Tibial artery (tissue), 4 donors: ENCODE measurements around the gene DUSP28.

ENCODE experiments used
- DNase-seq, 2 donors: peaks; one replicate each; pipeline ENCODE4 v3.0.0-alpha.2; 2019
- H3K27ac ChIP-seq, 2 donors: fragments of 200-600 bp; sonication (generic) in 1 of 2; 1 replicate in 1 of 2; 2 replicates in 1 of 2; pipeline ENCODE4 v1.5.1; 2018 to 2019; ENCODE audit warnings: mild to moderate bottlenecking in 1 of 2
- H3K27me3 ChIP-seq, 2 donors: fragments of 200-600 bp; sonication (generic) in 1 of 2; one replicate each; pipeline versions ENCODE4 v1.5.1 to v1.6.0; 2016 to 2019
- H3K36me3 ChIP-seq, 3 donors: fragments of 200-600 bp; sonication (generic) in 2 of 3; one replicate each; pipeline ENCODE4 v1.5.1; 2016 to 2019; ENCODE audit warnings: mild to moderate bottlenecking in 2 of 3
- H3K4me1 ChIP-seq, 4 donors: fragments of 200-600 bp; sonication (generic) in 2 of 4; 1 replicate in 3 of 4; 2 replicates in 1 of 4; pipeline ENCODE4 v1.5.1; 2016 to 2019
- H3K4me3 ChIP-seq, 2 donors: fragments of 200-600 bp; sonication (generic) in 1 of 2; 1 replicate in 1 of 2; 2 replicates in 1 of 2; pipeline ENCODE4 v1.5.1; 2018 to 2019; ENCODE audit warnings: mild to moderate bottlenecking in 2 of 2
- H3K9me3 ChIP-seq, 3 donors: fragments of 200-600 bp; sonication (generic) in 1 of 3; one replicate each; pipeline ENCODE4 v1.5.1; 2016 to 2019
- CTCF ChIP-seq, 2 experiments: fragments of 200-600 bp in 1 of 2; fragments of 450-650 bp in 1 of 2; IDR thresholded peaks; one replicate each; pipeline ENCODE4 v1.5.1; 2017 to 2019; ENCODE audit warnings: antibody characterized with exemption in 2 of 2, mild to moderate bottlenecking in 1 of 2, moderate library complexity in 1 of 2
- intact Hi-C: fragments of 100-400 bp; cut with DNase I; formaldehyde crosslinking; loops from one replicate; pipeline ENCODE4 v1.15.0; 2023; ENCODE audit warnings: low total_unique reads

Gene DUSP28

GRCh38 chr2:240539906-240540305 lies 20.3 kb upstream of the DUSP28 start:
- H3K4me1 ChIP-seq, result no peaks in the 10 kb centered on the region
- no peak overlapping the region for H3K4me3 ChIP-seq
- no peaks in the 10 kb centered on the region for H3K27me3 ChIP-seq
- no peaks in the 10 kb centered on the region for H3K9me3 ChIP-seq
- no peak for DNase-seq
- TF ChIP-seq CTCF (IDR thresholded peaks at IDR 0.05), result no peak
- peaks cover 6 to 38% (median 33%) of the 10 kb centered on the region in 3 donors for H3K36me3 ChIP-seq
- intact Hi-C loops, result no loop called here
- H3K27ac ChIP-seq, result no peak overlapping the region

DNA sequence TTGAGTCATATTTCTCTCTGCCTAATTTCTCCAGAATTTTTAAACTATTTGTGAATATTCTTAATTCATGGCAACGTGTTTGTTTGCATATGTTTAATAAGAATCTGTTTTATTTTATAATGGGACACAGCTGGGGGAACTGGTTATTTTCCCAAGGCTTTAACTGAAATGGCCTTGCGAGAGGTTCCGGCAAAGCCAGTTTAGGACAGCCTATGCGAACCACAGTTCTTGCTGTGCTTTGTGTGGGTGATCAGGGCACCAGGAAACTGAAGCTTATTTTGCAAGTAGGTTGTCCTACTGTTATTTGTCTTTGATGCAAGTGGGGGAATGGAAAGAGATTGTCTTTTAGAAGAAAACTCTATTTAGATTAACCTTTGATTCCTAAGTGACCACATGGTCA lies 8.9 kb upstream of the DUSP28 start:
- TF ChIP-seq CTCF (IDR thresholded peaks at IDR 0.05), result no peak
- intact Hi-C loops, result loop anchor here (10.0 kb wide), 1 partner anchor 96 kb away; no protein-coding TSS in a partner anchor
- DNase-seq, result no peak
- Histone ChIP-seq H3K4me3 (no peak overlapping the region), H3K27ac (no peak overlapping the region), H3K9me3 (no peaks in the 10 kb centered on the region), H3K27me3 (no peaks in the 10 kb centered on the region), H3K36me3 (peaks cover 7 to 23% (median 10%) of the 10 kb centered on the region in 3 donors), H3K4me1 (no peaks in the 10 kb centered on the region)

- H3K4me1 ChIP-seq, result peaks cover 0 to 3% (median under 1%) of the 10 kb centered on the region in 4 donors
- no peaks in the 10 kb centered on the region for H3K27me3 ChIP-seq
- no peak for DNase-seq
- intact Hi-C loops, result loop anchor here (10.0 kb wide), 1 partner anchor 97 kb away; no protein-coding TSS in a partner anchor
- H3K36me3 ChIP-seq, result peaks cover 7 to 23% (median 10%) of the 10 kb centered on the region in 3 donors
- no peak for TF ChIP-seq CTCF (IDR thresholded peaks at IDR 0.05)
- H3K4me3 ChIP-seq, result no peak overlapping the region
- no peak overlapping the region for H3K27ac ChIP-seq
- no peaks in the 10 kb centered on the region for H3K9me3 ChIP-seq
Observed at GRCh38 chr2:240551811-240552210, 8.3 kb upstream of the DUSP28 start.

DNA sequence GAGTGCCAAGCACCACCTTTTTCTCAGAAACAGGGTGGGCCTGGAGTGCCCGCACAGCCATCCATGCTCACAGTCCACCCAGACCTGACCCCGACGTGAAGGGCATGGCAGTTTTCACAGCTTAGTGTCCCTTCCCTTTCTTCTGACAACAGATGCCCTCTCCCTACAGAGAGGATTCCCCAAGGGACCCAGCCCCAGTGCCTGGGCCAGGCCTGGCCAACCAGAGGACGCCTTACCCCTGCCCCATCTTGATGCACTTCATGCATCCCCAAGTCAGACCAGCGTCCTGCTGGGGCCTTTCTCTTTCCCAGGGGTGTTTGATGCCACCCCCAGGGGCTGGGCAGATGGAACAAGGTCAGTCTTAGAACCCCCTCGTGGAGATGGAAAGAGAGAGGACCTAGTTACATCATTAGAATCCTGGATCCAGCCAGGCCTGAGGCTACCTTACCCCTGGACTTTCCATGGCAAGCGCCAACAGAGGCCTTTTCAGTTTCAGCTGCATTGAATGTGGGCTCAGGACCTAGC lies 6.1 kb upstream of the DUSP28 start:
- Histone ChIP-seq H3K36me3 (peaks cover 7 to 23% (median 10%) of the 10 kb centered on the region in 3 donors), H3K27ac (no peak overlapping the region), H3K4me3 (no peak overlapping the region), H3K27me3 (peaks cover 0 to 8% of the 10 kb centered on the region in 2 donors), H3K9me3 (no peaks in the 10 kb centered on the region), H3K4me1 (peaks cover 0 to 25% (median 20%) of the 10 kb centered on the region in 4 donors)
- intact Hi-C loops, result loop anchor here (10.0 kb wide), 1 partner anchor 99 kb away; no protein-coding TSS in a partner anchor
- TF ChIP-seq CTCF (IDR thresholded peaks at IDR 0.05), result no peak
- no peak for DNase-seq

DNA sequence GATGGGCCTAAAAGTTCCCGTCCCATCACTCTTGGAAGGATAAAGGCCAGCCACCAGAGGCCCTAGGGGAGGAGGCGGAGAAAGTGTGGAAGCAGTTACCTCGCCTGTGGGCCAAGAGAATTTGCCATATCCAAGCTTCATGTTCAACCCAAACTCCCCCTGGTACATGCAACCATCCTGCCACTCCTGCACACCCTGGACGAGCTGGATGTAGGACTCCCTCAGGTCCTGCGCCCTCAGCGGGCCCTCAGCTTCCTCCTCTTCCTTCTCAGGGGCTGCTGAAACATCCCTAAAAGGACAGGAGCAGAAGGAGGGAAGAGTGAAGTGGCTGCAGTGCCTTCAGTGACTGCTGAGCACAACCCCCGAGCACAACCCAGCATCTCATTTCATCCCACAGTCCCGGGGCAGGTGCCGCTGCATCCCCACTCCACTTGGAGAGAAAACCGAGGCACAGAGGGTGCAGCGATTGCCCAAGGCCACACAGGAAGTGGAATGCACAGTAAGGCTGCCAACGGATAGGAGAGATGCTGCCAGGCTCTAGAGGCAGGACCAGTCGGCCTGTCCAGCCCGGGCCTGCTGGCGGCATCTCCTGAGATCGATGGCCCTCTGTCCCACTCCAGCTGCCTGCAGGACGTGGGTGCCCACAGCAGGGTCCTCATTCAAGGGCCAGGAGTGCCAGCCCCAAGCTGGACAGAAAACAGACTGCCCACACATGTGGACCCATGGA lies 5.2 kb upstream of the DUSP28 start:
- peaks cover 0 to 34% (median 25%) of the 10 kb centered on the region in 4 donors for H3K4me1 ChIP-seq
- intact Hi-C loops, result loop anchor here (10.0 kb wide), 1 partner anchor 100 kb away; no protein-coding TSS in a partner anchor

More for the DNA sequence above, 5.2 kb upstream of the DUSP28 start:
- Histone ChIP-seq H3K27ac (no peak overlapping the region), H3K36me3 (peaks cover 7 to 23% (median 10%) of the 10 kb centered on the region in 3 donors), H3K9me3 (no peaks in the 10 kb centered on the region), H3K27me3 (peaks cover 0 to 8% of the 10 kb centered on the region in 2 donors), H3K4me3 (no peak overlapping the region)
- DNase-seq, result no peak
- TF ChIP-seq CTCF (IDR thresholded peaks at IDR 0.05), result no peak
